GM06990 (cell line): Measurements from ENCODE around the gene SACM1L.

Source experiments
- DNase-seq: peaks from one replicate; pipeline ENCODE4 v3.0.0-alpha.2; 2011; ENCODE audit not compliant: insufficient read length; ENCODE audit errors: extremely low read depth
- H3K27me3 ChIP-seq: replicated peaks from 2 replicates; pipeline ENCODE4 v1.6.0; 2011; ENCODE audit warnings: low read length; ENCODE audit not compliant: control insufficient read depth, insufficient read depth
- H3K36me3 ChIP-seq: 2 replicates; pipeline ENCODE4 v1.5.1; 2011; ENCODE audit warnings: low read length; ENCODE audit not compliant: control insufficient read depth, insufficient read depth
- H3K4me3 ChIP-seq: replicated peaks from 2 replicates; pipeline ENCODE4 v1.5.1; 2011; ENCODE audit warnings: low read depth, mild to moderate bottlenecking, control low read depth, low read length
- CTCF ChIP-seq: IDR thresholded peaks from 2 replicates; pipeline ENCODE4 v1.5.1; 2011; ENCODE audit warnings: low read length, control low read depth, mild to moderate bottlenecking, inconsistent platforms; ENCODE audit not compliant: insufficient read depth, poor library complexity, severe bottlenecking

SACM1L gene

GRCh38 chr3:45785605-45786150 is 96.5 kb downstream of the SACM1L start:
- no peak for DNase-seq
- TF ChIP-seq CTCF, result no peak
- no peak overlapping the region for H3K4me3 ChIP-seq
- H3K36me3 ChIP-seq, result no peaks in the 10 kb centered on the region
- H3K27me3 ChIP-seq, result peaks cover 1% of the 10 kb centered on the region

GRCh38 chr3:45786801-45787495 is 97.8 kb downstream of the SACM1L start:
- H3K27me3 ChIP-seq, result peaks cover 1% of the 10 kb centered on the region
- no peak for DNase-seq
- no peak overlapping the region for H3K4me3 ChIP-seq
- no peaks in the 10 kb centered on the region for H3K36me3 ChIP-seq
- no peak for TF ChIP-seq CTCF

GRCh38 chr3:45787551-45787950 is 98.4 kb downstream of the SACM1L start:
- no peak overlapping the region for H3K4me3 ChIP-seq
- DNase-seq, result no peak
- H3K36me3 ChIP-seq, result no peaks in the 10 kb centered on the region
- no peak for TF ChIP-seq CTCF
- no peaks in the 10 kb centered on the region; the same call in none of the 2 replicates for H3K27me3 ChIP-seq

- TF ChIP-seq CTCF, result no peak
- no peak for DNase-seq
- Histone ChIP-seq H3K4me3 (no peak overlapping the region), H3K27me3 (peaks cover 2% of the 10 kb centered on the region), H3K36me3 (no peaks in the 10 kb centered on the region)
These were observed 100.1 kb downstream of the SACM1L start for GRCh38 chr3:45789235-45789812.

GRCh38 chr3:45790596-45790995 is 101.4 kb downstream of the SACM1L start:
- peaks cover 2% of the 10 kb centered on the region for H3K27me3 ChIP-seq

More at GRCh38 chr3:45790596-45790995, 101.4 kb downstream of the SACM1L start:
- no peak for TF ChIP-seq CTCF
- Histone ChIP-seq H3K36me3 (no peaks in the 10 kb centered on the region), H3K4me3 (no peak overlapping the region)
- DNase-seq, result no peak
